GM18861 (cell line): Measurements from ENCODE around the gene CHTF8.
"Not testable (repeated sequence)": the region's sequence is repeated elsewhere in the genome, so short reads cannot be mapped to it uniquely, and the experiment has no call there.

Source experiments
- ATAC-seq: cut with Tn5 transposase; IDR thresholded peaks from one replicate; pipeline ENCODE4 v1.9.1; 2021; ENCODE audit not compliant: unreplicated experiment

The CHTF8 gene

DNA sequence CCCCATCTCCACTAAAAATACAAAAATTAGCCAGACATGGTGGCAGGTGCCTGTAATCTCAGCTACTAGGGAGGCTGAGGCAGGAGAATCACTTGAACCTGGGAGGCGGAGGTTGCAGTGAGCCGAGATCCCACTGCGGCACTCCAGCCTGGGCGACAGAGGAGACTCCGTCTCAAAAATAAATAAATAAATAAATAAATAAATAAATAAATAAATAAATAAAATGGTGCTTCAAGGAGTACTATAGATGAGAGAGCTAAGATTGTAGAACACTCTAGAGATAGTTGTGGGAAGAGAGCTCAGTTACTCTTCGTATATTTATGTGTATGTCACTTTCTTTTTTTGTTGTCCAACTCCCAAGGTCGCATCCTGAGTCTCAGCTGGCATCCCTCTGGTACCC is 7.1 kb upstream of the CHTF8 start:
- not testable (repeated sequence) for ATAC-seq

DNA sequence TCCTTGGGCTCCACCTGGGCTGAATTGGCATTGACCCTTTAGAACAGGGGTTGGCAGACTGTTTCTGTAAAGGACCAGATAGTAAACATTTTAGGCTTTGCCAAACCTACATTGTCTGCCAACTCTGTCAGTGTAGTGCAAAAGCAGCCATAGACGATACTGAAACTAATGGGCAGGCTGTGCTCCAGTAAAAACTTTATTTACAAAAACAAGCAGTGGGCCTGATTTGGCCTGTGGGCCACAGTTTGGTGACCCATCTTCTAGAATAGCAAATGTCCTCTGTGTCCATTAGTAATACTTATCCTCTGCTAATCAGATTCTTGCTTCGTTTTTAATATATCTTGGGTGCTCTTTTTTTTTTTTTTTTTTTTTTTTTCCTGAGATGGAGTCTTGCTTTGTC is 6.2 kb upstream of the CHTF8 start:
- no peak for ATAC-seq

DNA sequence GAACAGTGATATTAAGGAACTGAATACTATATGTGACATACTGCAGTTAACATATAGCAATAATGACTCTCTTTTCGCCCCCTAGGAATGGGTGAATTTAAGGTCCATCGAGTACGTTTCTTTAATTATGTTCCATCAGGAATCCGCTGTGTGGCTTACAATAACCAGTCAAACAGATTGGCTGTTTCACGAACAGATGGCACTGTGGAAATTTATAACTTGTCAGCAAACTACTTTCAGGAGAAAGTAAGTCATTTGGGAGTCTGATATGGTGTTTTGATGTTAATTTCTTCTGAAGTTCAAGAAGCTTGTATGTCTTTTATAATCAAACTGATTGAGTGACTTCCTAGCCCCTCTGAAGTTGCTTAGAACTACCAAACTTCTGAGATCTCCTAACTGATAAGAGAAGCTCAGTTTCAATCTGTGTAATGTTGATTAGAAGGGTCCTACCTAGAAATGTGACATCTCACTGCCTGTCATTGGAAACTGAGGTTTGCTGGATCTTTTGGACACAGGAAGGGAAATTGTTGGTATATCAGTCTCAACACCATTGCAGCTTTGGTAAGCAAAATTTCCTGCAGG is 1.1 kb upstream of the CHTF8 start:
- no peak for ATAC-seq

DNA sequence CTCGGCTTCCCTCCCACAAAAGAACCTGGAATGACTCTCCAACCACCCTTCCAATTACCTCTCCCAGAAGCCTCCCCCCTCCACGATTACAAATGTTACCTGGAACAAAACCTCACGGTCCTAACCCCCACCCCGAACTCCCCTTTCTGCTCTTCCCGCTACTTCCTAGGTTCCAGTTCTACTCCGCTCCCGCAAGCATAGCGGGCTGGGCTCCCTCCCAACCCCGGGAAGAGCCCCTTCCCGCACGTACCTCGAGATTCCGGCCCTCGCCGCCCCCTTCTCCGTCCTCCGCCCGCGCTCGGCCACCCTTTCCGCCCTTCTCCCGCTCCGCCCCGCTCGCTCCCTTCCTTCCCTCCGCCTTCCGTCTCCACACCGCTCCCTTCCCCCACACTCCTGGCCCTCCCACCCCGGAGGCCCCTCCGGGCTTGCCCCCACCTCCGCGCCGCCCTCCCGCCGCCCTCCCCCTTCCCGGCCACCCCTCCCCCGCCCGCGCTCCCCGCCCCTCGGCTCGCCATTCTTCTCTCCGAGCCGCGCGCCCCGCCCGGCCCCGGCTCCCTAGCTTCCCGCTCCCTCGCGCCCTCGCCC is 457 bp downstream of the CHTF8 start:
- no peak for ATAC-seq

DNA sequence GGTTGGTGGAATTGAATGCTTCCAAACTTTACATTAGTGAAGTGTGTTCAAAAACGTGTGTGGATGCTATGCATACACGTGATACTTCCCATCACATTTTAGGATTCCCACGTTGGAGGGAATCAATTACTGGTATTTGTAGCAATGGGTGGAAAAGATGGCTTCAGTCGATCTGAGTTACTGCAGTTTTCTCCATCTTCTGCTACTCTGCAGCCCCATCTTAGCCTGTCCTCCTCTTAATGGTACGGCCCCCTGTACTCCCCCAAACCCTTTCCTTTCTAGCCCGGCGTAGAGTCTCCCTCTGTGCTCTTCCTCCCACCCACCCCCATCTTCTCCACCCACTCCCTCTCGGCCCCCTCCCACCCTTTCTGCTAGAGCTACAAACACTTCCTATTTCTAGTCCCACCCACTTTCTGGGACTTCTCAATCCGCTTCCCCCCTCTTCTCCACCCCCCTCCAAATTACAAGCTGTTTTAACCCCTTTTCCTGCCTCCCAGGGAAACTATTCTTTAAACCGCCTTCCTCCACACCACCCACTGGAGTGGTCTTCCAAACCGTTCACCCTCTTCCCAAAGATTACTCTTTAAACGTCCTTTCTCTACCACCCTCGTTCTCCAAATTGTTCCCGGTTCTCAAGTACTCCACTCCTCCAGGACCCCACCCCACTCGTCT is 1.1 kb downstream of the CHTF8 start:
- ATAC-seq, result no peak

DNA sequence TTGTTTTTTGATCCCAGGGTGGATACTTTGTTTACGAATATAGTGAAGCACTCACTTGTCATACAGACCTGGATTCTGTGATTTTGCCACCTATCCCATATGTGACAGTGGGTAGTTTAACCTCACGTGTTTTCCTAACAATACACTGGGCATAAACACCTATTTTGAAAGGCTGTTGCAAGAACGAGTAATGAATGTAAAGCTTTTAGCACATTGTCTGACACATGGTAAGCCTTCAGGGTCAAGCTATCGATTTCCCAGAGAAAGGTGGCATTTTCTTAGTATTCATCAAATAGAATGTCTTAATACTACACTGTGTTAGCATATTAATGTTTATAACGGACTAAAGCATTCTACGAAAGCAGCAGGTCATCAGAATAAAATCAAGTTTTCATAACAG is 1.9 kb downstream of the CHTF8 start:
- no peak for ATAC-seq

DNA sequence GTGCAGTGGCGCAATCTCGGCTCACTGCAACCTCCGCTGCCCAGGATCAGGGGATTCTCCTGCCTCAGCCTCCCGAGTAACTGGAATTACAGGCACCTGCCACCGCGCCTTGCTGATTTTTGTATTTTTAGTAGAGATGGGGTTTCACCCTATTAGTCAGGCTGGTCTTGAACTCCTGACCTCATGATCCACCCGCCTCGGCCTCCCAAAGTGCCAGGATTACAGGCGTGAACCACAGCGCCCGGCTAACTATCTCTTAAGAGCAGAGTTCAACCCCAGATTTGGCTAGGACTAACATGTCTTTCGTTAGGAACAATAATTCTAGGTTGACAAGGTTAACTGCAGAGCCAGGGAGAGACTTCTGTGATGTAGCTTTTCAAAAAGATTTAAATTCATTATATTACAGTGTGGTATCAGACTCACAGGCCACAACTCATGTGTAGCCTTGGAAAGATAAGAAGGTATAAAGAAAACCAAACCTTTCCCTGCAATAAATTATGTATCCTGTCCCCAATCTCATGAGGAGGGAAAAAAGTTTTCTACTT is 4.3 kb downstream of the CHTF8 start:
- no peak for ATAC-seq

DNA sequence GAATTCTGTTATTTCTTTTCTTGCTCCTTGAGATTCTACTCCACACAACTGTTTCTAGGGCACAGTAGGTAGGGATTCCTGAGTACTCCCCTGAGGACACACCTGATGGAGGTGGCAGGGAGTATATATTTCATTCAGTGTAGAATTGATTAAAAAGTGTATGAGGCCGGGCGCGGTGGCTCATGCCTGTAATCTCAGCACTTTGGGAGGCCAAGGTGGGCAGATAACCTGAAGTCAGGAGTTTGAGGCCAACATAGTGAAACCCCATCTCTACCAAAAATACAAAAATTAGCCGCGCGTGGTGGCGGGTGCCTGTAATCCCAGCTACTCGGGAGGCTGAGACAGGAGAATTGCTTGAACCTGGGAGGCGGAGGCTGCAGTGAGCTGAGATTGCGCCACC is 5.6 kb downstream of the CHTF8 start:
- not testable (repeated sequence) for ATAC-seq

DNA sequence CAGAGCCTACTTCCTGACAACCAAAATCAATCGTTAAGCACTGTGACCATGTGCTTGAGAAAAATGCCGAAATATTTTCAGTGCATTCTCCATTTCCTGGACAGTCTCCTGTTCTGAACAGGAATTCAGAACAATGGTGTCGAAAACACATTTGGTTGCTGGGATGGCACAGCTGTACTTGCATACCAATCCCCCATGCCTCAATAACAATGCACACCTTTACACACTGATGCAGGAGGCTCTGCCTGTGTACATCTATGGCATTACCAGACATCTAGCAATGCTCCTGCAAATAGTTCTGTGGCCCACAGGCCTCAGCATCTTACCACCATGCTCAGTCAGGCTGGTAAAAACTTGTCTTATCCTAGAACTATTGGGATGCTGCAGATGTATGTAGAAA is 6.2 kb downstream of the CHTF8 start:
- no peak for ATAC-seq

DNA sequence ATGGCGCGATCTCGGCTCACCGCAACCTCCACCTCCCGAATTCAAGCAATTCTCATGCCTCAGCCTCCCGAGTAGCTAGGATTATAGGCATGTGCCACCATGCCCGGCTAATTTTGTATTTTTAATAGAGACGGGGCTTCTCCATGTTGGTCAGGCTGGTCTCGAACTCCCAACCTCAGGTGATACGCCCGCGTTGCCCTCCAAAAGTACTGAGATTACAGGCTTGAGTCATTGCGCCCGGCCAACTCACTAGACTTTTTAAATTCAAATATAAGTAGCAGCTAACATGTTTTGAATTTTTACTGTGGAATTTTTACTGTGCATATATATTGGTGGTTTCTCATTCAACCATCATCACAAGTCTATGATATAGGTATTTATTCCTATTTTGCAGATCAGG is 7.4 kb downstream of the CHTF8 start:
- not testable (repeated sequence) for ATAC-seq

DNA sequence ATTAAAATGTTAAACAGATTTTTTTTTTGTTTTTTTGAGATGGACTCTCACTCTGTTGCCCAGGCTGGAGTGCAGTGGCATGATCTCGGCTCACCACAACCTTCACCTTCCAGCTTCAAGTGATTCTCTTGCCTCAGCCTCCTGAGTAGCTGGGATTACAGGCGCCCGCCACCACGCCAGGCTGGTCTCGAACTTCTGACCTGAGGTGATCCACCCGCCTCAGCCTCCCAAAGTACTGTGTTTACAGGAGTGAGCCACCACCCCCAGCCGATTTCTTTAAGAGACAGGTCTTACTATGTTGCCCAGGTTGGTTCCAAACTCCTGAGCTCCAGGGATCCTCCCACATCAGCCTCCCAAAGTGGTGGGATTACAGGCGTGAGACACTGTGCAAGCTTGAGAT is 8.0 kb downstream of the CHTF8 start:
- not testable (repeated sequence) for ATAC-seq

DNA sequence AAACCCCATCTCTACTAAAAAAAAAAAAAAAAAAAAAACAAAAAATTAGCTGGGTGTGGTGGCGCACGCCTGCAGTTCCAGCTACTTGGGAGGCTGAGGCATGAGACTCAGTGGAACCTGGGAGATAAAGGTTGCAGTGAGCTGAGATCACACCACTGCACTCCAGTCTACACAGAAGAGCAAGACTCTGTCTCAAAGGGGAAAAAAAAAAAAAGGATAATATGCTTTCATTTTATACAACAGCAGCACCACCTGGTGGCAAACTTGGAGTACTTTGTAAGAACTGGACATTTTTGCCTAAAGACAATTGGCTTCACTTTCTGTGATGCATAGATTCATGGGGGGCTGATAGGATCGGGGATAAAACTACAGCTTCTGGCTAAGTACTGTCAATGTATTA is 8.5 kb downstream of the CHTF8 start:
- ATAC-seq, result no peak

DNA sequence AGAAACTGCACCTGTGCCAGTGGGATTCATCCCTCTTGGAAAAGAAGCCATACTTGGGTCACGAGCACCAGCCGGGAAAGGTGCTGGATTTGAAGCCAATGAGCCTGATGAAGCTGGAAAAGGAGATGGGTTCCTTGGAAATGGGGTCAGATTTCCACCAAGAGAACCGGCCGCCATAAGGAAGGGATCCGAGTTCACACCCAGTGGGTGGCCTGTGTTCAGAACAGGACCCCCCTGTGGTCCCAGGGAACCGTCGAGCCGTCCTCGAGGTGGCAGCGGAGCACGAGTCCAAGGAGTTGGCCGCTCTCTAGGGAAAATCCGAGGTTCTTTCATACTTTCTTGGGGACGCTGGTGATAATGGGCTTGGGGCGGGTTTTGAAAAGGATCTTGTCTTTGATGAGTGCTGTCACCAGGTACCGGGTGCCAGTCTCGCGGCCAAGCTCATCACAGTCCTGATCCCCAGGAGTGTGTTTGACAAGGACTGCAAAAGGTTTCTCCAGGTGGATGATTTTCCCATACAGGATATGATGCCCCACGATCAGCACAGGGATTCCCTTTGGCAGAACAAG is 12.2 kb downstream of the CHTF8 start:
- ATAC-seq, result no peak

DNA sequence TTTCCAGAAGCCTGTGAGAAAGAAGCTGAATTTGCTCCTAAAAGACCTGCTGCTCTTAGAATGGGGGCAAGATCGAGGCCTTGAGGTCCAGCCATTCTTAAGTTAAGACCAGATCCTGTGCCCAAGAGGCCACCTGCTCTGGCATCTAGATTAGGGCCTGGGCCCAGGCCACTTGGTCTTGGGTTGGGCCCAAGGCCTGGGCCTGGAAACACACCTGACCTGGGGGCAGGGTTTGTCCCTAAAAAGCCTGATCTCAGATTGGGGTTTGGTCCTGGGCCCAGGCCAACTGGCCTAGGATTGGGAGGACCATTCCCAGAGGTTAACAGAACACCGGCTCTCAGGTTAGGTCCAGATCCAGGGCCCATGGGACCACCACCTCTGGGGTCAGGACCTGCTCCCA is 12.9 kb downstream of the CHTF8 start:
- ATAC-seq, result no peak

DNA sequence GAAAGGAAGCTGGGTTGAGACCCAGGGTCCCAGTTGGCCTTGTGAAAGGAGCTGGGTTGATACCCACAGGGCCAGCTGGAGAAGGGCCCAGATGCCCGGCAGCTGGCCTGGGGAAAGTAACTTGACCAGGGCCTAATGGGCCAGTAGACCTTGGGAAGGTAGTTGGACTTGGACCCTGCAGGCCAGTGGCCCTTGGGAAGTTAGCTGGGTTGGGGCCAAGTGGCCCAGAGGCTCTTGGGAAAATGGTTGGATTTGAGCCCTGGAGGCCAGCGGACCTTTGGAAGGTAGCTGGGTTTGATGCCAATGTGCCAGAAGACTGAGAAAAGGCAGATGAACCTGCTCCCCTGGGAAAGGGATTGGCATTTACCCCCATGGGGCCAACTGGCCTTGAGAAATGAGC is 13.4 kb downstream of the CHTF8 start:
- no peak for ATAC-seq

DNA sequence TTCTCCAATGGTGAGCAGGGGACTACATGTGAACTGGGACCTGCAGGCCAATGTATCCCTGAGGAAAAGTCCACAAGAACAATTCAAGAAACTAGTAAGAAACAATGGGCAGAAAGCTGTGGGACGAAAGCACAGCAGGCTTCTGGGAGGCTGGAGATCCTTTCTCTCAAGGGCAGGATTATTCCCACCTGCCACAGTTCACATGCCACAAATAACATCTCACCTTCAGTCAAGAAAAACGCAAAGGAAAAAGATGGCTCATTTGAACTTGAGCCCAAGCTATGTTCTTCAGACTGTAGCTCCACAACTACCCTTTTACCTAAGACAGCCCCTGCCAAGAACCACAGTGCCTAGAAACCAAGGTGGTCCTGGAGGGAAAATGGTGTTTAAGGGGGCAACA is 13.9 kb downstream of the CHTF8 start:
- ATAC-seq, result no peak

DNA sequence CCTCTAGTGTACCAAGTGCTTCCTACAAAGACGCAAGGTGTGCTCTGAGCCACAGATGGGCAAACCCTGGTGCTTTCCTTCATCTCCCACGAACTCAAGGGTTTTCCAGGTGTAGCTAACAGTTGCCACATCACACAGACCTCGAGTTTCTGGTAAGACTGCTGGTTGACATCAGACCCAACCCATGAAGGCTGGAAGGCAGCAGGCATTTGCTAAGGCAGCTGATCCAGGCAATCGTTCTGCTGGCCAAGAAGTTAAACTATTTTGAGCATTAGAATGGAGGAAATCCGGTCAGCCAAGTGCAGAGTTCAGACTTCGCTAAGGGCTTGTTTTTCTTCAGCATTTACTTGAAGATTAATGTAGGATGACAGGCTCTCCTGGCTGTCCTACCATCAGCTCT is 15.5 kb downstream of the CHTF8 start:
- ATAC-seq, result no peak

DNA sequence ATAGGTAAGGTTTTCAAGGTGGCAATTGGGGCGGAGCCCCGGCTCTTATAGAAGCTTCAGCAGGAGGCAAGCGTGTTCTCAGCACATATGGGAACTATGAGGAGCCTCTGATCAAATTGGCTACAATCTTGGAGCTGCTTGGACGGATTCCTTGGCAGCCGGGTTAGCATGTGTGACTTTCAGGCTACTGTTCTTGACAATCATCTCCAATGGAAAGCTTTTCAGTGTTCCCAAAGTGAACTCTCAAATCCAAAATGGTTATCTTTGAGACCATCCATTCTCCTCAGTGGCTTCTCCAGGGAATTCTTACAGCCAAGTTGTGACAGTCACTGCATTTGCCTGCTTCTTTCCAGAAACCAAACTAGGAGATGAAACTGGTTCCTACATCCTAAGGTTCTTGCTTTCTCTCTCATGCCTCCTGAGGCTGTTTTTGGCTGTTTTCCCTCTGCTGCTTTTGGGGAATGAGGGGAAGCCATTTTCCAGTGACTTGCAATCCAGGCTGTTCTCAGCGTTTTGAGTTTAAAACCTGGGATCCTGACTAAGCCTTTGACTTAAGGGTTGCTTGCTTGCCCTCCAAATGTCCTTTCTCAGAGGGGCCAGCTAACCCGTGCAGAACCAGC is 16.0 kb downstream of the CHTF8 start:
- no peak for ATAC-seq

DNA sequence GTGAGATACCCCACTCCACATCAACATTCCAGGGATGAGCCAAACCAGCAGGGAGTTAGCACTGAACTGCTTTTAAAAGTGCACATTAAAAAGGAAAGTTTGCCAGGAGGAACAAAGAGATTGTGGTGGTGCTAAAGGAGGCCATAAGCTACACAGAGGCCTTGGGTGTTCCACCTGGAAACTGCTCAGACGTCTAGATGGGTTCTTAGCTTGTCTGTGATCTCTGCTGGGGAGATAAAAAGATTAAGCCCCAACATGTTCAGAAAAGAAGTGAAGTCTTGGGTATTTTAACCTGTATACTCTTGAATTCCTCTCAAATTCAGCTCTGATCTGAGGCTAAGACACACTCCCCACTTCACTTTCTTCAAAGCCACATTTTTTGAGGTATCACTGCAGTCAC is 16.6 kb downstream of the CHTF8 start:
- no peak for ATAC-seq

DNA sequence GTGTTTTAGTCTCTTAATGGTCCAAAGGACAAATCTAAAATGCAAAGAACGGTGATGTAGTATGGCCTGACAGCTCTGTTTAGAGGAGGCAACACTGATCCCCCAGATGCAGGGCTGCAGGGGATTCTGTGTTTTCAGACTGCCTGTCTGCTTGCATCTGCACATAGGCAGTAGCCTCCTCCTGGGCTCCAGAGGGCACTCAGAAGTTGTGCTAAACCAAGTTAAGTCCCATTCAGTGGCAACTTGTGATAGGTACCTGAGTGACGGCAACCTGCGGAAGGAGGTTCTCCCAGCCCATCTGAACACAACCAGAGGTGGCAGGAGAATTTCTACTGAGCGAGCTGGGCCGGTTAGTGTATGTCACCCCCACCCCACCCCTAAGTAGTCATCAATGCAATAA is 17.0 kb downstream of the CHTF8 start:
- no peak for ATAC-seq

DNA sequence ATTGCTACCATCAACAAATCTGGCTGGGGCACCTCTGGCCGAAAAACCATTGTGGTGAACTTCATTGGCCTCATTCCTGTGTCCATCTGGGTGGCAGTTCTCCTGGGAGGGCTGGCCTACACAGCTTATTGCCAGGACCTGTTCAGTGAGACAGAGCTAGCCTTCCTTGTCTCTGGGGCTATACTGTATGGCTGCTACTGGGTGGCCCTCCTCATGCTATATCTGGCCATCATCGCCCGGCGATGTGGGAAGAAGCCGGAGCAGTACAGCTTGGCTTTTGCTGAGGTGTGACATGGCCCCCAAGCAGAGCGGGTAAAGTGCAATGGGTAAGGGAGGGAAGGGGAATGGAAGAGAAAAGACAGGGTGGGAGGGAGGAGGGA is 17.4 kb downstream of the CHTF8 start:
- ATAC-seq, result no peak
